Astrocyte (in vitro differentiated cells and primary cell): ENCODE measurements around the gene CLDN1. TPM values are rescaled to one million over a fixed set of nuclear protein-coding genes. Genes with fewer than 3 reads are reported as not detected.

Experiments used
- DNase-seq: peaks from one replicate; pipeline ENCODE4 v3.0.0-alpha.2; 2010; ENCODE audit warnings: low read depth
- FAIRE-seq: peaks from 2 replicates; lab custom pipeline; 2011; peaks lifted over from hg19 to GRCh38; lab: Jason Lieb, UNC
- H2AFZ ChIP-seq: 2 replicates; pipeline ENCODE4 v1.6.0; 2012; ENCODE audit warnings: low read depth, low read length, inconsistent platforms
- H3K27ac ChIP-seq: 2 replicates; pipeline ENCODE4 v1.5.1; 2011; ENCODE audit warnings: low read depth, low read length, inconsistent platforms
- H3K27me3 ChIP-seq: 2 replicates; pipeline ENCODE4 v1.6.0; 2011; ENCODE audit warnings: low read length, inconsistent platforms; ENCODE audit not compliant: insufficient read depth
- H3K36me3 ChIP-seq: 2 replicates; pipeline ENCODE4 v1.5.1; 2011; ENCODE audit warnings: low read length, inconsistent platforms; ENCODE audit not compliant: insufficient read depth
- H3K4me1 ChIP-seq: 2 replicates; pipeline ENCODE4 v1.5.1; 2011; ENCODE audit warnings: low read length, inconsistent platforms; ENCODE audit not compliant: insufficient read depth
- H3K4me2 ChIP-seq: 2 replicates; pipeline ENCODE4 v1.6.0; 2012; ENCODE audit warnings: low read length, inconsistent platforms
- H3K4me3 ChIP-seq: 2 replicates; pipeline ENCODE4 v1.5.1; 2011; ENCODE audit warnings: low read depth, mild to moderate bottlenecking, low read length, inconsistent platforms; ENCODE audit not compliant: insufficient read depth
- H3K79me2 ChIP-seq: 2 replicates; pipeline ENCODE4 v1.6.0; 2012; ENCODE audit warnings: mild to moderate bottlenecking, low read length, inconsistent platforms; ENCODE audit not compliant: insufficient read depth
- H3K9ac ChIP-seq: 2 replicates; pipeline ENCODE4 v1.6.0; 2012; ENCODE audit warnings: mild to moderate bottlenecking, low read length, inconsistent platforms
- H3K9me3 ChIP-seq: 2 replicates; pipeline ENCODE4 v1.5.1; 2012; ENCODE audit warnings: low read depth, mild to moderate bottlenecking, low read length, inconsistent platforms; ENCODE audit not compliant: insufficient read depth
- H4K20me1 ChIP-seq: 2 replicates; pipeline ENCODE4 v1.6.0; 2012; ENCODE audit warnings: low read length, inconsistent platforms; ENCODE audit not compliant: insufficient read depth
- H3K27ac Mint-ChIP-seq: one replicate; pipeline ENCODE4 v1.8.0; 2021; ENCODE audit warnings: mild to moderate bottlenecking, mixed read lengths; ENCODE audit not compliant: unreplicated experiment
- H3K27me3 Mint-ChIP-seq: one replicate; pipeline ENCODE4 v1.8.0; 2021; ENCODE audit warnings: low read depth, mixed read lengths; ENCODE audit not compliant: unreplicated experiment
- H3K36me3 Mint-ChIP-seq: one replicate; pipeline ENCODE4 v1.8.0; 2021; ENCODE audit warnings: low read depth, mixed read lengths; ENCODE audit not compliant: unreplicated experiment
- H3K4me1 Mint-ChIP-seq: one replicate; pipeline ENCODE4 v1.8.0; 2021; ENCODE audit warnings: low read depth, mixed read lengths; ENCODE audit not compliant: unreplicated experiment
- H3K4me3 Mint-ChIP-seq: one replicate; pipeline ENCODE4 v1.8.0; 2021; ENCODE audit warnings: mild to moderate bottlenecking, moderate library complexity, mixed read lengths; ENCODE audit not compliant: unreplicated experiment
- H3K9me3 Mint-ChIP-seq: one replicate; pipeline ENCODE4 v1.8.0; 2021; ENCODE audit warnings: mild to moderate bottlenecking, mixed read lengths; ENCODE audit not compliant: unreplicated experiment
- CTCF ChIP-seq: IDR thresholded peaks from 2 replicates; pipeline ENCODE4 v1.5.1; 2011; ENCODE audit warnings: low read depth, mild to moderate bottlenecking, inconsistent platforms, low read length, moderate library complexity; ENCODE audit not compliant: insufficient read depth
- EZH2 ChIP-seq: IDR thresholded peaks from 2 replicates; pipeline ENCODE4 v1.6.1; 2012; ENCODE audit warnings: mild to moderate bottlenecking, low read length, inconsistent platforms; ENCODE audit not compliant: insufficient read depth
- total RNA-seq: library from RNA; stranded (reverse); gene quantifications from 2 replicates; pipeline ENCODE4 v1.2.1, GENCODE V29; 2021

CLDN1 gene
- total RNA-seq, 1 donor from 2014 or later, result 35.6 TPM

DNA sequence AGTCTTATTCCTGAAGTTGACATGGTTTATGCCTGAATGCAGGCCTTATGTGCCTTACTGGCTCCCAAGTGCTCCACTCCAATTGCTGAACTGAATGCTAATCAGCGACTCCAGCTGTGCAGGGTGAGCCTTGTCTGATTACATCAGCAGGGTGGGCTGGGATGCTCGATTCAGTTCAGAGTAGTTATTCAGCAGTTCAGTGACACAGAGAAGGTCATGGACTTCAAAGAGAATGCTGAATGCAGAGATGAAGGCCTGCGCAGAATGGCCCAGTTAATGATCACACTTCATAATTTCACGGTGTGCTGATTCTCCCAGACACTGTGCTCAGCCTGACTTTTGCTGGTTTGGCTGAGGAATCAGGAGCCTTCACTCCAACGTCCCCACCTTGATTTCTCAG, 63.6 kb downstream of the CLDN1 start:
- FAIRE-seq (no peak), DNase-seq (peak; percentile 10)
- peak overlapping the region; percentile 60 for H3K27ac Mint-ChIP-seq
- no peaks in the 10 kb centered on the region for H3K27me3 ChIP-seq
- H3K36me3 ChIP-seq, result no peaks in the 10 kb centered on the region
- TF ChIP-seq CTCF (no peak), EZH2 (no peak)
- no peaks in the 10 kb centered on the region for H3K36me3 Mint-ChIP-seq
- no peaks in the 10 kb centered on the region for H3K9me3 ChIP-seq
- H3K4me1 Mint-ChIP-seq, result peaks cover 23% of the 10 kb centered on the region
- H3K4me3 Mint-ChIP-seq, result no peak overlapping the region
- H3K27me3 Mint-ChIP-seq, result peaks cover 2% of the 10 kb centered on the region
- no peak overlapping the region for H3K9ac ChIP-seq
- H4K20me1 ChIP-seq, result no peaks in the 10 kb centered on the region
- H3K9me3 Mint-ChIP-seq, result peaks cover 5% of the 10 kb centered on the region
- H3K4me3 ChIP-seq, result no peak overlapping the region
- H3K4me1 ChIP-seq, result no peaks in the 10 kb centered on the region
- no peak overlapping the region for H3K4me2 ChIP-seq
- no peak overlapping the region for H3K27ac ChIP-seq
- peak overlapping the region; percentile 24 for H2AFZ ChIP-seq
- H3K79me2 ChIP-seq, result no peaks in the 10 kb centered on the region

Other genes with a start within 250 kb of the CLDN1 start
- 46.9 and 57.7 TPM in 2 replicates for gene P3H2, start 201.5 kb downstream of the CLDN1 start, total RNA-seq
- 0.24 and 0.50 TPM in 2 replicates for gene CLDN16, start 65.7 kb upstream of the CLDN1 start, total RNA-seq
- not detected in 2 replicates for gene TMEM207, start 127.5 kb upstream of the CLDN1 start, total RNA-seq
- gene IL1RAP, start 191.6 kb upstream of the CLDN1 start, total RNA-seq, result 19.4 and 27.3 TPM in 2 replicates